Tibial nerve (tissue), 4 donors: ENCODE measurements around the gene GRHL1.

Source experiments
- CTCF ChIP-seq, 5 experiments: fragments of 200-600 bp in 3 of 5; fragments of 450-650 bp in 2 of 5; sonication (generic) in 3 of 5; IDR thresholded peaks; one replicate each; pipeline ENCODE4 v1.5.1; 2016 to 2019; ENCODE audit warnings: antibody characterized with exemption in 5 of 5, mild to moderate bottlenecking in 3 of 5, moderate library complexity in 2 of 5
- EP300 ChIP-seq, 2 donors: sonication (generic); formaldehyde crosslinking; IDR thresholded peaks; one replicate each; pipeline ENCODE4 v1.6.1; 2017; ENCODE audit warnings: antibody characterized with exemption in 2 of 2, mild to moderate bottlenecking in 1 of 2

DNA sequence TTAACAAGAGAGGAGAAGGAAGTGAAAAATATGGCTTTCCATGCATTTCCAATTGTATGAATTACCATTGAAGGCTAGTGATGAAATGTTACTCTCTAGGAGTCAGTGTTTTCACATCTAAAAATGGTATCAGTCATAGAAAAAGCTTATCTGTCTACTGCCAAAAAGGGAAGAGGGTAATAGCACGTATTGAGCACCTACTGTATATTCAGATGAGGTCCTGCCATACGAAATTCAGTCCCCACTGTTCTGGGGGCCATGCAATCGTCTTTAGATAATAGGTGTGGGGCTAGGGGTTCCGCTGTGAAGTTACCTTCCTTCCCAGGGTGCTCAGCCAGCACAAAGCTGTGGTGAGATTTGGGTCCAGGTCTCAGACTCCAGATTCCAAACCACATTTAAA, 14.2 kb upstream of the GRHL1 start:
- TF ChIP-seq CTCF (IDR thresholded peaks at IDR 0.05) (no peak), EP300 (IDR thresholded peaks at IDR 0.05) (no peak)
